IMR-90 (cell line): Measurements from ENCODE around the gene SNAPC2. TPM values are rescaled to one million over a fixed set of nuclear protein-coding genes. Genes with fewer than 3 reads are reported as not detected.

Experiments used
- ATAC-seq: fragments of 200-7000 bp; cut with Tn5 transposase; 2 replicates; pipeline ENCODE4 v1.9.1; 2020; ENCODE audit warnings: low read depth, mild to moderate bottlenecking, moderate library complexity
- BruUV-seq: library from RNA; stranded (reverse); fragments of 400-500 nt; replicated peaks from 2 replicates; lab custom pipeline; 2021; lab: Mats Ljungman, UMichigan
- CTCF ChIA-PET: fragments of 300-600 bp; formaldehyde crosslinking; extraction: SDS; loops from one replicate; lab custom pipeline; 2021; ENCODE audit warnings: antibody characterized with exemption; lab: Yijun Ruan, JAX
- POLR2A ChIA-PET: fragments of 300-600 bp; sonication (Branson Sonifier 250); formaldehyde crosslinking; loops from one replicate; lab custom pipeline; 2022; ENCODE audit warnings: antibody characterized with exemption; ENCODE audit not compliant: unreplicated experiment; lab: Charles Lee
- DNase-seq: peaks from one replicate; pipeline ENCODE4 v3.0.0; 2013
- H2AFZ ChIP-seq: replicated peaks from 2 replicates; pipeline ENCODE3; 2013; ENCODE audit warnings: low read length, mild to moderate bottlenecking; ENCODE audit not compliant: poor library complexity
- H2AK5ac ChIP-seq: 2 replicates; pipeline ENCODE4 v1.6.1; 2013; ENCODE audit warnings: low read depth, low read length, inconsistent platforms
- H2AK9ac ChIP-seq: replicated peaks from 2 replicates; pipeline ENCODE3; 2013; ENCODE audit warnings: mild to moderate bottlenecking, low read depth, low read length, moderate library complexity; ENCODE audit not compliant: poor library complexity
- H2BK120ac ChIP-seq: 2 replicates; pipeline ENCODE4 v1.6.1; 2013; ENCODE audit warnings: low read depth, low read length, inconsistent platforms
- H2BK15ac ChIP-seq: 3 replicates; pipeline ENCODE4 v1.6.1; 2013; ENCODE audit warnings: low read depth, low read length, inconsistent platforms
- H2BK20ac ChIP-seq: 2 replicates; pipeline ENCODE4 v1.6.1; 2013; ENCODE audit warnings: low read depth, mild to moderate bottlenecking, inconsistent platforms, low read length, moderate library complexity
- H2BK5ac ChIP-seq: 2 replicates; pipeline ENCODE4 v1.6.1; 2013; ENCODE audit warnings: mild to moderate bottlenecking, low read depth, low read length, inconsistent platforms; ENCODE audit not compliant: poor library complexity, severe bottlenecking
- H3K14ac ChIP-seq: replicated peaks from 2 replicates; pipeline ENCODE4 v1.6.1; 2013; ENCODE audit warnings: low read depth, low read length, inconsistent platforms
- H3K18ac ChIP-seq: 2 replicates; pipeline ENCODE4 v1.6.1; 2013; ENCODE audit warnings: low read depth, low read length, control low read depth
- H3K23ac ChIP-seq: 2 replicates; pipeline ENCODE4 v1.6.1; 2013; ENCODE audit warnings: low read depth, low read length, inconsistent platforms
- H3K27ac ChIP-seq: 2 replicates; pipeline ENCODE4 v1.5.1; 2013; ENCODE audit warnings: mild to moderate bottlenecking, control low read depth, low read length; ENCODE audit not compliant: insufficient read depth
- H3K27me3 ChIP-seq: 2 replicates; pipeline ENCODE4 v1.6.1; 2013; ENCODE audit warnings: low read length; ENCODE audit not compliant: control insufficient read depth, insufficient read depth
- H3K36me3 ChIP-seq: 2 replicates; pipeline ENCODE4 v1.6.1; 2013; ENCODE audit warnings: low read length, mixed read lengths; ENCODE audit not compliant: control insufficient read depth, insufficient read depth
- H3K4ac ChIP-seq: 2 replicates; pipeline ENCODE4 v1.6.1; 2013; ENCODE audit warnings: low read depth, low read length, inconsistent platforms
- H3K4me1 ChIP-seq: 2 replicates; pipeline ENCODE4 v1.6.1; 2013; ENCODE audit warnings: low read length, mixed read lengths; ENCODE audit not compliant: control insufficient read depth, insufficient read depth
- H3K4me2 ChIP-seq: 2 replicates; pipeline ENCODE4 v1.6.1; 2013; ENCODE audit warnings: low read depth, mild to moderate bottlenecking, control low read depth, low read length, moderate library complexity
- H3K4me3 ChIP-seq: 2 replicates; pipeline ENCODE4 v1.5.1; 2013; ENCODE audit warnings: low read depth, mild to moderate bottlenecking, control low read depth, low read length, moderate library complexity; ENCODE audit not compliant: insufficient read depth
- H3K56ac ChIP-seq: 2 replicates; pipeline ENCODE4 v1.6.1; 2013; ENCODE audit warnings: low read length, inconsistent platforms; ENCODE audit not compliant: insufficient read depth; ENCODE audit errors: extremely low read depth
- H3K79me1 ChIP-seq, 2 experiments: 2 replicates each; pipeline ENCODE4 v1.6.1; 2013; ENCODE audit warnings: low read length in 2 of 2, inconsistent platforms in 1 of 2, low read depth in 1 of 2
- H3K9ac ChIP-seq: 2 replicates; pipeline ENCODE4 v1.6.1; 2013; ENCODE audit warnings: low read depth, low read length, control low read depth
- H3K9me1 ChIP-seq: 2 replicates; pipeline ENCODE4 v1.6.1; 2013; ENCODE audit warnings: low read length, inconsistent platforms; ENCODE audit not compliant: insufficient read depth
- H3K9me3 ChIP-seq: 2 replicates; pipeline ENCODE4 v1.6.1; 2013; ENCODE audit warnings: low read length; ENCODE audit not compliant: control insufficient read depth, insufficient read depth
- H4K20me1 ChIP-seq: 2 replicates; pipeline ENCODE4 v1.6.1; 2013; ENCODE audit warnings: low read length, inconsistent platforms; ENCODE audit not compliant: insufficient read depth
- H4K5ac ChIP-seq: 2 replicates; pipeline ENCODE4 v1.6.1; 2013; ENCODE audit warnings: mild to moderate bottlenecking, low read depth, low read length, control low read depth
- H4K8ac ChIP-seq, 2 experiments: 2 replicates each; pipeline ENCODE4 v1.6.1; 2013; ENCODE audit warnings: low read depth in 2 of 2, low read length in 2 of 2, control low read depth in 1 of 2, inconsistent platforms in 1 of 2
- H4K91ac ChIP-seq: 2 replicates; pipeline ENCODE4 v1.6.1; 2013; ENCODE audit warnings: low read depth, low read length, inconsistent platforms; ENCODE audit not compliant: insufficient read depth
- BHLHE40 ChIP-seq: fragments of 150-350 bp; IDR thresholded peaks from 2 replicates; pipeline ENCODE4 v1.6.1; 2016; ENCODE audit warnings: mild to moderate bottlenecking, low read depth, low read length
- CEBPB ChIP-seq: IDR thresholded peaks from 2 replicates; pipeline ENCODE4 v1.6.1; 2012; ENCODE audit warnings: low read depth, low read length, improper control_type of control experiment
- CHD1 ChIP-seq: IDR thresholded peaks from 2 replicates; pipeline ENCODE4 v1.6.1; 2012; ENCODE audit warnings: low read depth, low read length, improper control_type of control experiment
- ELK1 ChIP-seq: fragments of 150-350 bp; IDR thresholded peaks from 2 replicates; pipeline ENCODE4 v1.6.1; 2016; ENCODE audit warnings: low read depth, mild to moderate bottlenecking, low read length, moderate library complexity, borderline replicate concordance
- FOS ChIP-seq: fragments of 150-350 bp; IDR thresholded peaks from 2 replicates; pipeline ENCODE4 v1.6.1; 2016; ENCODE audit warnings: low read depth, low read length
- MAFK ChIP-seq: IDR thresholded peaks from 2 replicates; pipeline ENCODE4 v1.6.1; 2012; ENCODE audit warnings: low read depth, low read length, improper control_type of control experiment
- MAZ ChIP-seq: IDR thresholded peaks from 2 replicates; pipeline ENCODE4 v1.6.1; 2012; ENCODE audit warnings: low read depth, mild to moderate bottlenecking, low read length, improper control_type of control experiment, moderate library complexity, borderline replicate concordance
- MXI1 ChIP-seq: IDR thresholded peaks from 2 replicates; pipeline ENCODE4 v1.6.1; 2012; ENCODE audit warnings: low read depth, mild to moderate bottlenecking, low read length, moderate library complexity, borderline replicate concordance
- NFE2L2 ChIP-seq: fragments of 150-350 bp; IDR thresholded peaks from 2 replicates; pipeline ENCODE4 v1.6.1; 2016; ENCODE audit warnings: low read depth, mild to moderate bottlenecking, low read length
- POLR2A ChIP-seq: IDR thresholded peaks from 2 replicates; pipeline ENCODE4 v1.6.1; 2012; ENCODE audit warnings: mild to moderate bottlenecking, low read depth, low read length
- RAD21 ChIP-seq: IDR thresholded peaks from 2 replicates; pipeline ENCODE4 v1.6.1; 2012; ENCODE audit warnings: low read length, improper control_type of control experiment
- RCOR1 ChIP-seq: IDR thresholded peaks from 2 replicates; pipeline ENCODE4 v1.6.1; 2012; ENCODE audit warnings: mild to moderate bottlenecking, low read length, improper control_type of control experiment; ENCODE audit not compliant: insufficient replicate concordance
- RFX5 ChIP-seq: IDR thresholded peaks from 2 replicates; pipeline ENCODE4 v1.8.0; 2012; ENCODE audit warnings: low read depth, mild to moderate bottlenecking, low read length, moderate library complexity
- SMC3 ChIP-seq: fragments of 150-350 bp; IDR thresholded peaks from 2 replicates; pipeline ENCODE4 v1.6.1; 2016; ENCODE audit warnings: low read depth, mild to moderate bottlenecking, antibody characterized with exemption, low read length, moderate library complexity
- WGBS, 2 experiments: methylation state at CpG; one replicate each; pipeline versions ENCODE4 v1.1.5 to v1.1.7; 2013; ENCODE audit warnings: missing lambda C conversion rate in 2 of 2; ENCODE audit not compliant: insufficient read length in 1 of 2; ENCODE audit errors: extremely low coverage in 2 of 2; 5-methylcytosine and 5-hydroxymethylcytosine counted together
- dilution Hi-C: fragments of 300-500 bp; cut with HindIII; formaldehyde crosslinking; loops from one replicate; pipeline ENCODE4 v1.14.3; 2018; ENCODE audit warnings: low sequenced_read_pairs; ENCODE audit not compliant: unreplicated experiment
- in situ Hi-C: fragments of 300-500 bp; cut with MboI; formaldehyde crosslinking; loops from 3 replicates; pipeline ENCODE4 v1.14.3; 2019; ENCODE audit warnings: low sequenced_read_pairs, inconsistent platforms, mixed read lengths
- intact Hi-C: fragments of 100-400 bp; cut with micrococcal nuclease; formaldehyde crosslinking; loops from 2 replicates; pipeline ENCODE4 v1.10.0; 2022
- polyA plus RNA-seq, 3 experiments: library from polyadenylated mRNA; depleted of rRNA; stranded (reverse); fragments of >200 nt; gene quantifications; 2 replicates each; pipeline ENCODE4 v1.2.3, GENCODE V29; 2012; ENCODE audit warnings: low replicate concordance in 1 of 3
- total RNA-seq: library from RNA; depleted of rRNA; stranded (reverse); fragments of >200 nt; gene quantifications from 2 replicates; pipeline ENCODE4 v1.2.3, GENCODE V29; 2012
- TF ChIP-seq, protein P1 (sequence below): fragments of 150-350 bp; IDR thresholded peaks from 2 replicates; pipeline ENCODE4 v1.6.1; 2017; ENCODE audit warnings: mild to moderate bottlenecking, antibody characterized with exemption, low read length, low read depth
- TF ChIP-seq, protein P2 (sequence below): conservative IDR thresholded peaks from 2 replicates; pipeline ENCODE4 v1.5.1; 2012; ENCODE audit warnings: mild to moderate bottlenecking, low read depth, low read length, improper control_type of control experiment

The SNAPC2 gene
- total and polyA plus RNA-seq, 2 of the 4 experiments (the other 2 are of a cell fraction): 12.5 to 29.2 TPM

DNA sequence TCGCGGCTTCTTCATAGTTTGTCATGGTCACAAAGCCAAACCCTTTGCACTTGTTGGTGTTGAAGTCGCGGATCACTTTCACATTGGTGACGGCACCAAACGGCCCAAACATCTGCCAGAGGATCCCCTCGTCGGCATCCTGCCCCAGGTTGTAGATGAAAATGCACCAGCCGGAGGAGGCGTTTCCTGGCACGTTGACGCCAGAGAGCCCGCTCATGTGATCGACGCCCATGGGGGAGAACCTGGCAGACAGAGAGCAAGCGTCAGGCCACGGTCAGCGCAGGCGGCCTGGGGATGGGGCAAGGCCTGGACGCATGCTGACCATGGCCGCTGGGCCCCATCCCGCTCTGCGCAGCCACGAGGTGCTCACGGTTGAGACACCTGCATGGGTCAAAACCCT, 43.4 kb downstream of the SNAPC2 start:
- Histone ChIP-seq H3K4me1 (no peaks in the 10 kb centered on the region), H3K9ac (no peak overlapping the region), H2AK9ac (no peak overlapping the region), H3K4ac (no peak overlapping the region), H3K9me1 (no peaks in the 10 kb centered on the region), H4K8ac (no peak overlapping the region), H2BK120ac (no peak overlapping the region), H3K4me3 (no peak overlapping the region), H4K5ac (no peak overlapping the region), H3K9me3 (no peaks in the 10 kb centered on the region), H3K79me1 (peaks cover 5 to 11% of the 10 kb centered on the region in 2 experiments; a peak in 3 of 4 replicates), H3K14ac (no peak overlapping the region), H3K27ac (no peak overlapping the region), H2BK5ac (no peak overlapping the region), H3K27me3 (no peaks in the 10 kb centered on the region), H2AFZ (no peak overlapping the region), H3K23ac (no peak overlapping the region), H4K91ac (no peak overlapping the region), H4K20me1 (peaks cover 9% of the 10 kb centered on the region; the same call in 1 of the 2 replicates), H2AK5ac (no peak overlapping the region), H3K4me2 (no peak overlapping the region), H2BK20ac (no peak overlapping the region), H3K36me3 (peaks cover 62% of the 10 kb centered on the region), H2BK15ac (no peak overlapping the region), H3K56ac (no peak overlapping the region), H3K18ac (no peak overlapping the region)
- no TSS peak for BruUV-seq
- ATAC-seq (no peak), DNase-seq (no peak)
- intact Hi-C loops (no loop called here), dilution Hi-C loops (no loop called here), in situ Hi-C loops (no loop called here)
- TF ChIP-seq RCOR1 (no peak), RFX5 (no peak), POLR2A (no peak), SMC3 (no peak), NFE2L2 (no peak), MAZ (no peak), CEBPB (no peak), RAD21 (no peak), MAFK (no peak), MXI1 (no peak), CHD1 (no peak), BHLHE40 (no peak), ELK1 (no peak), FOS (no peak)
- TF ChIP-seq, protein P1, sequence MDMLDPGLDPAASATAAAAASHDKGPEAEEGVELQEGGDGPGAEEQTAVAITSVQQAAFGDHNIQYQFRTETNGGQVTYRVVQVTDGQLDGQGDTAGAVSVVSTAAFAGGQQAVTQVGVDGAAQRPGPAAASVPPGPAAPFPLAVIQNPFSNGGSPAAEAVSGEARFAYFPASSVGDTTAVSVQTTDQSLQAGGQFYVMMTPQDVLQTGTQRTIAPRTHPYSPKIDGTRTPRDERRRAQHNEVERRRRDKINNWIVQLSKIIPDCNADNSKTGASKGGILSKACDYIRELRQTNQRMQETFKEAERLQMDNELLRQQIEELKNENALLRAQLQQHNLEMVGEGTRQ: no peak
- TF ChIP-seq, protein P2, sequence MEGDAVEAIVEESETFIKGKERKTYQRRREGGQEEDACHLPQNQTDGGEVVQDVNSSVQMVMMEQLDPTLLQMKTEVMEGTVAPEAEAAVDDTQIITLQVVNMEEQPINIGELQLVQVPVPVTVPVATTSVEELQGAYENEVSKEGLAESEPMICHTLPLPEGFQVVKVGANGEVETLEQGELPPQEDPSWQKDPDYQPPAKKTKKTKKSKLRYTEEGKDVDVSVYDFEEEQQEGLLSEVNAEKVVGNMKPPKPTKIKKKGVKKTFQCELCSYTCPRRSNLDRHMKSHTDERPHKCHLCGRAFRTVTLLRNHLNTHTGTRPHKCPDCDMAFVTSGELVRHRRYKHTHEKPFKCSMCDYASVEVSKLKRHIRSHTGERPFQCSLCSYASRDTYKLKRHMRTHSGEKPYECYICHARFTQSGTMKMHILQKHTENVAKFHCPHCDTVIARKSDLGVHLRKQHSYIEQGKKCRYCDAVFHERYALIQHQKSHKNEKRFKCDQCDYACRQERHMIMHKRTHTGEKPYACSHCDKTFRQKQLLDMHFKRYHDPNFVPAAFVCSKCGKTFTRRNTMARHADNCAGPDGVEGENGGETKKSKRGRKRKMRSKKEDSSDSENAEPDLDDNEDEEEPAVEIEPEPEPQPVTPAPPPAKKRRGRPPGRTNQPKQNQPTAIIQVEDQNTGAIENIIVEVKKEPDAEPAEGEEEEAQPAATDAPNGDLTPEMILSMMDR: no peak
- ChIA-PET CTCF (no interaction called here), POLR2A (no interaction called here)
- WGBS, 2 experiments: 92% methylated on average over 20 of the region's 25 CpGs; no CpG with 5 or more reads in 1 of the 2 experiments
